HepG2 (cell line): ENCODE results near the gene PLD3. TPM values are rescaled to one million over a fixed set of nuclear protein-coding genes. Genes with fewer than 3 reads are reported as not detected.

ENCODE experiments used
- FOXO1 ChIP-seq: sonication (generic); formaldehyde crosslinking; IDR thresholded peaks from 2 replicates; pipeline ENCODE4 v1.4.0; 2020; ENCODE audit warnings: missing genetic modification reagents
- HES4 ChIP-seq: sonication (generic); formaldehyde crosslinking; IDR thresholded peaks from 2 replicates; pipeline ENCODE4 v1.9.0; 2021; ENCODE audit warnings: mild to moderate bottlenecking, missing genetic modification reagents, borderline replicate concordance
- KLF16 ChIP-seq, 2 experiments: sonication (generic) in 1 of 2; formaldehyde crosslinking in 1 of 2; IDR thresholded peaks; 2 replicates each; pipeline versions ENCODE4 v1.6.1 to v1.8.0; 2016 to 2023; ENCODE audit warnings: missing genetic modification reagents in 2 of 2, missing compliant biosample characterization in 1 of 2
- MED1 ChIP-seq: sonication (generic); formaldehyde crosslinking; IDR thresholded peaks from 2 replicates; pipeline ENCODE4 v1.4.0; 2020; ENCODE audit warnings: missing genetic modification reagents
- NCOA1 ChIP-seq: sonication (generic); formaldehyde crosslinking; IDR thresholded peaks from 2 replicates; pipeline ENCODE4 v1.9.0; 2021; ENCODE audit warnings: missing genetic modification reagents
- SP5 ChIP-seq: IDR thresholded peaks from 2 replicates; pipeline ENCODE4 v1.6.1; 2016; ENCODE audit warnings: low read depth, borderline replicate concordance
- YY1 ChIP-seq: IDR thresholded peaks from 2 replicates; pipeline ENCODE4 v1.6.1; 2011; ENCODE audit warnings: low read length, low read depth, moderate library complexity, mild to moderate bottlenecking; ENCODE audit not compliant: insufficient read depth, insufficient replicate concordance
- ZEB1 ChIP-seq: IDR thresholded peaks from 2 replicates; pipeline ENCODE4 v1.6.1; 2012; ENCODE audit warnings: mild to moderate bottlenecking, low read depth, inconsistent platforms; ENCODE audit not compliant: insufficient replicate concordance
- ZIK1 ChIP-seq: sonication (generic); formaldehyde crosslinking; IDR thresholded peaks from 2 replicates; pipeline ENCODE4 v1.5.0; 2020; ENCODE audit warnings: mild to moderate bottlenecking, low read depth, missing genetic modification reagents, borderline replicate concordance
- ZNF205 ChIP-seq: IDR thresholded peaks from 2 replicates; pipeline ENCODE4 v1.6.1; 2018; ENCODE audit warnings: missing biosample characterization, missing genetic modification reagents
- ZNF558 ChIP-seq: sonication (generic); formaldehyde crosslinking; IDR thresholded peaks from 2 replicates; pipeline ENCODE4 v1.9.0; 2022; ENCODE audit warnings: mild to moderate bottlenecking, missing genetic modification reagents, borderline replicate concordance
- ZNF703 ChIP-seq: sonication (generic); formaldehyde crosslinking; IDR thresholded peaks from 2 replicates; pipeline ENCODE4 v1.5.1; 2020; ENCODE audit warnings: missing genetic modification reagents, mild to moderate bottlenecking, moderate library complexity, borderline replicate concordance
- ZNF816 ChIP-seq: sonication (generic); formaldehyde crosslinking; IDR thresholded peaks from 2 replicates; pipeline ENCODE4 v1.8.0; 2022; ENCODE audit warnings: missing genetic modification reagents, mild to moderate bottlenecking, borderline replicate concordance
- polyA plus RNA-seq, 8 experiments: library from polyadenylated mRNA; depleted of rRNA in 3 of 8; stranded (reverse) in 7 of 8; unstranded in 1 of 8; fragments of >200 nt; fragmentation: Illumina TruSeq in 4 of 8; extraction: Trizol in 4 of 8; gene quantifications; 2 replicates each; pipeline versions ENCODE4 v1.2.1 to v1.2.3, GENCODE V29; 2011 to 2016; ENCODE audit warnings: low read depth in 4 of 8, missing spikeins in 1 of 8, mixed read lengths in 1 of 8; ENCODE audit not compliant: insufficient read depth in 1 of 8
- total RNA-seq, 5 experiments: library from RNA; depleted of rRNA; stranded (reverse); fragments of >200 nt; fragmentation: Illumina TruSeq; extraction: Trizol; gene quantifications; 2 replicates each; pipeline ENCODE4 v1.2.3, GENCODE V29; 2016; ENCODE audit warnings: low read depth in 1 of 5
- TF ChIP-seq, protein P1 (sequence below): sonication (generic); formaldehyde crosslinking; IDR thresholded peaks from 2 replicates; pipeline ENCODE4 v1.9.0; 2021; ENCODE audit warnings: missing genetic modification reagents, mild to moderate bottlenecking, borderline replicate concordance
- TF ChIP-seq, protein P2 (sequence below): sonication (generic); formaldehyde crosslinking; IDR thresholded peaks from 2 replicates; pipeline ENCODE4 v1.4.0; 2020; ENCODE audit warnings: missing genetic modification reagents
- TF ChIP-seq, protein P3 (sequence below): sonication (generic); formaldehyde crosslinking; IDR thresholded peaks from 2 replicates; pipeline ENCODE4 v1.9.0; 2022; ENCODE audit warnings: low read depth, missing genetic modification reagents
- TF ChIP-seq, protein P4 (sequence below): sonication (generic); formaldehyde crosslinking; IDR thresholded peaks from 2 replicates; pipeline ENCODE4 v1.4.0; 2020; ENCODE audit warnings: low read depth, missing genetic modification reagents
- TF ChIP-seq, protein P5 (sequence below): sonication (generic); formaldehyde crosslinking; IDR thresholded peaks from 2 replicates; pipeline ENCODE4 v1.5.0; 2020; ENCODE audit warnings: mild to moderate bottlenecking, missing genetic modification reagents, borderline replicate concordance

The PLD3 gene
- total and polyA plus RNA-seq, 2 of the 13 experiments (the other 11 are each of a cell fraction or from before 2014, with no cell fraction given) = 45.7 to 164 TPM

DNA sequence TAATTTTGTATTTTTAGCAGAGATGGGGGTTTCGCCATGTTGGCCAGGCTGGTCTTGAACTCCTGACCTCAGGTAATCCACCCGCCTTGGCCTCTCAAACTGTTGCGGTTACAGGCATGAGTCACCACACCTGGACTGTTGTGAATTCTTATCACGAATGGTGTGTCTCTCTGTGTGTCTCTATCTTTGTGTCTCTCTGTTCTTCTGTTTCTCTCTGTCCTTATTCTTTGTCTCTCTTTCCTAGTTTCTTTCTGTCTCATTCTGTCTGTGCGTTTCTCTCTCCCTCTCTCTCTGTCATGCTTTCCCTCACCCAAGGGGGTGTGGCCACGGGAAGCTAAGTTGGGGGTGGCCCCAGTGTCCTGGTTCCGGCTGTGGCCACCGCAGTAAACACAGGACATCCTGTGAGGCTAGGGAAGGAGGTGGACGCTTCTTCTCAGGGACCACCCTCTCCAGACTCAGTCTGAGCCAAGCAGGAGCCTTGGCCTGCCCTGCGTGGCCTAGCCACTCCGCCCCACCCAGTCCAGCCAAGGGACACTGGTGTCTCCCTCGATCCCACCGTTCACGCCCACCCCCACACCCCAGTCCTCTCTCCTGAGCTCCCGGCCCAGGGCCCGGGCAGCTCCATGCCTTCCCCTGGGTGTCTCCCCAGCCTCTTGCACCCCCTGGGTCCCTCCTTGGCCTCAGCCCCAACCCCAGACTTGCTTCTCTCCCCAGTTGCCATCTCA, 68.6 kb downstream of the PLD3 start (continued):
- TF ChIP-seq, protein P1, sequence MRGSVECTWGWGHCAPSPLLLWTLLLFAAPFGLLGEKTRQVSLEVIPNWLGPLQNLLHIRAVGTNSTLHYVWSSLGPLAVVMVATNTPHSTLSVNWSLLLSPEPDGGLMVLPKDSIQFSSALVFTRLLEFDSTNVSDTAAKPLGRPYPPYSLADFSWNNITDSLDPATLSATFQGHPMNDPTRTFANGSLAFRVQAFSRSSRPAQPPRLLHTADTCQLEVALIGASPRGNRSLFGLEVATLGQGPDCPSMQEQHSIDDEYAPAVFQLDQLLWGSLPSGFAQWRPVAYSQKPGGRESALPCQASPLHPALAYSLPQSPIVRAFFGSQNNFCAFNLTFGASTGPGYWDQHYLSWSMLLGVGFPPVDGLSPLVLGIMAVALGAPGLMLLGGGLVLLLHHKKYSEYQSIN (CRISPR knock-in tag) = no peak
- TF ChIP-seq ZNF558 (CRISPR knock-in tag) = no peak
- no peak for TF ChIP-seq ZNF703 (CRISPR knock-in tag)
- no peak for TF ChIP-seq NCOA1 (CRISPR knock-in tag)
- TF ChIP-seq, protein P2, sequence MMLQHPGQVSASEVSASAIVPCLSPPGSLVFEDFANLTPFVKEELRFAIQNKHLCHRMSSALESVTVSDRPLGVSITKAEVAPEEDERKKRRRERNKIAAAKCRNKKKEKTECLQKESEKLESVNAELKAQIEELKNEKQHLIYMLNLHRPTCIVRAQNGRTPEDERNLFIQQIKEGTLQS (CRISPR knock-in tag) = peak; percentile 47; the same call in 1 of the 2 replicates
- TF ChIP-seq HES4 = no peak
- TF ChIP-seq, protein P3, sequence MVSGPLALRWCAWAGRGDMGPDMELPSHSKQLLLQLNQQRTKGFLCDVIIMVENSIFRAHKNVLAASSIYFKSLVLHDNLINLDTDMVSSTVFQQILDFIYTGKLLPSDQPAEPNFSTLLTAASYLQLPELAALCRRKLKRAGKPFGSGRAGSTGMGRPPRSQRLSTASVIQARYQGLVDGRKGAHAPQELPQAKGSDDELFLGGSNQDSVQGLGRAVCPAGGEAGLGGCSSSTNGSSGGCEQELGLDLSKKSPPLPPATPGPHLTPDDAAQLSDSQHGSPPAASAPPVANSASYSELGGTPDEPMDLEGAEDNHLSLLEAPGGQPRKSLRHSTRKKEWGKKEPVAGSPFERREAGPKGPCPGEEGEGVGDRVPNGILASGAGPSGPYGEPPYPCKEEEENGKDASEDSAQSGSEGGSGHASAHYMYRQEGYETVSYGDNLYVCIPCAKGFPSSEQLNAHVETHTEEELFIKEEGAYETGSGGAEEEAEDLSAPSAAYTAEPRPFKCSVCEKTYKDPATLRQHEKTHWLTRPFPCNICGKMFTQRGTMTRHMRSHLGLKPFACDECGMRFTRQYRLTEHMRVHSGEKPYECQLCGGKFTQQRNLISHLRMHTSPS (CRISPR knock-in tag) = no peak
- no peak for TF ChIP-seq ZNF816
- TF ChIP-seq ZEB1 = no peak
- TF ChIP-seq, protein P4, sequence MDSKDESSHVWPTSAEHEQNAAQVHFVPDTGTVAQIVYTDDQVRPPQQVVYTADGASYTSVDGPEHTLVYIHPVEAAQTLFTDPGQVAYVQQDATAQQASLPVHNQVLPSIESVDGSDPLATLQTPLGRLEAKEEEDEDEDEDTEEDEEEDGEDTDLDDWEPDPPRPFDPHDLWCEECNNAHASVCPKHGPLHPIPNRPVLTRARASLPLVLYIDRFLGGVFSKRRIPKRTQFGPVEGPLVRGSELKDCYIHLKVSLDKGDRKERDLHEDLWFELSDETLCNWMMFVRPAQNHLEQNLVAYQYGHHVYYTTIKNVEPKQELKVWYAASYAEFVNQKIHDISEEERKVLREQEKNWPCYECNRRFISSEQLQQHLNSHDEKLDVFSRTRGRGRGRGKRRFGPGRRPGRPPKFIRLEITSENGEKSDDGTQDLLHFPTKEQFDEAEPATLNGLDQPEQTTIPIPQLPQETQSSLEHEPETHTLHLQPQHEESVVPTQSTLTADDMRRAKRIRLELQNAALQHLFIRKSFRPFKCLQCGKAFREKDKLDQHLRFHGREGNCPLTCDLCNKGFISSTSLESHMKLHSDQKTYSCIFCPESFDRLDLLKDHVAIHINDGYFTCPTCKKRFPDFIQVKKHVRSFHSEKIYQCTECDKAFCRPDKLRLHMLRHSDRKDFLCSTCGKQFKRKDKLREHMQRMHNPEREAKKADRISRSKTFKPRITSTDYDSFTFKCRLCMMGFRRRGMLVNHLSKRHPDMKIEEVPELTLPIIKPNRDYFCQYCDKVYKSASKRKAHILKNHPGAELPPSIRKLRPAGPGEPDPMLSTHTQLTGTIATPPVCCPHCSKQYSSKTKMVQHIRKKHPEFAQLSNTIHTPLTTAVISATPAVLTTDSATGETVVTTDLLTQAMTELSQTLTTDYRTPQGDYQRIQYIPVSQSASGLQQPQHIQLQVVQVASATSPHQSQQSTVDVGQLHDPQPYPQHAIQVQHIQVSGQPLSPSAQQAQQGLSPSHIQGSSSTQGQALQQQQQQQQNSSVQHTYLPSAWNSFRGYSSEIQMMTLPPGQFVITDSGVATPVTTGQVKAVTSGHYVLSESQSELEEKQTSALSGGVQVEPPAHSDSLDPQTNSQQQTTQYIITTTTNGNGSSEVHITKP = 0 out of 2 replicates have a peak, but pooled peaks have one; percentile 76
- 0 out of 4 replicates have a peak, but pooled peaks of 1 of the 2 experiments have one; percentile 46 for TF ChIP-seq KLF16 (CRISPR knock-in tag; IDR thresholded peaks at IDR 0.05)
- no peak for TF ChIP-seq ZIK1
- peak; percentile 59 for TF ChIP-seq MED1 (CRISPR knock-in tag)
- TF ChIP-seq FOXO1 (CRISPR knock-in tag) = no peak
- TF ChIP-seq, protein P5, sequence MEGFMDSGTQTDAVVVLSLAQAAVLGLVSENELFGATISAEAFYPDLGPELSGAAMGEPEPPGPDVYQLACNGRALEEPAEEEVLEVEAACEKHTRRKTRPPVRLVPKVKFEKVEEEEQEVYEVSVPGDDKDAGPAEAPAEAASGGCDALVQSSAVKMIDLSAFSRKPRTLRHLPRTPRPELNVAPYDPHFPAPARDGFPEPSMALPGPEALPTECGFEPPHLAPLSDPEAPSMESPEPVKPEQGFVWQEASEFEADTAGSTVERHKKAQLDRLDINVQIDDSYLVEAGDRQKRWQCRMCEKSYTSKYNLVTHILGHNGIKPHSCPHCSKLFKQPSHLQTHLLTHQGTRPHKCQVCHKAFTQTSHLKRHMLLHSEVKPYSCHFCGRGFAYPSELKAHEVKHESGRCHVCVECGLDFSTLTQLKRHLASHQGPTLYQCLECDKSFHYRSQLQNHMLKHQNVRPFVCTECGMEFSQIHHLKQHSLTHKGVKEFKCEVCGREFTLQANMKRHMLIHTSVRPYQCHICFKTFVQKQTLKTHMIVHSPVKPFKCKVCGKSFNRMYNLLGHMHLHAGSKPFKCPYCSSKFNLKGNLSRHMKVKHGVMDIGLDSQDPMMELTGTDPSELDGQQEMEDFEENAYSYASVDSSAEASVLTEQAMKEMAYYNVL (CRISPR knock-in tag) = peak; percentile 97
- peak; percentile 57; the same call in 1 of the 2 replicates for TF ChIP-seq SP5 (CRISPR knock-in tag)
- TF ChIP-seq ZNF205 (CRISPR knock-in tag) = no peak
- no peak for TF ChIP-seq YY1
